Right lobe of liver (tissue), 6 donors: ENCODE results near the gene KCNJ5. TPM values are rescaled to one million over a fixed set of nuclear protein-coding genes. Genes with fewer than 3 reads are reported as not detected.

Experiments
- ATAC-seq, 4 donors: fragments of 200-7000 bp; cut with Tn5 transposase; one replicate each; pipeline ENCODE4 v1.9.1; 2020; ENCODE audit warnings: mild to moderate bottlenecking in 4 of 4, moderate library complexity in 4 of 4
- DNase-seq, 3 donors: peaks; one replicate each; pipeline ENCODE4 v3.0.0-alpha.2; 2020
- H3K27ac ChIP-seq, 3 donors: fragments of 200-600 bp; one replicate each; pipeline ENCODE4 v1.8.0; 2022
- H3K27me3 ChIP-seq, 2 donors: fragments of 200-600 bp; one replicate each; pipeline ENCODE4 v1.8.0; 2022
- H3K36me3 ChIP-seq, 4 donors: fragments of 200-600 bp; sonication (generic) in 1 of 4; one replicate each; pipeline versions ENCODE4 v1.5.1 to v1.8.0; 2017 to 2022; ENCODE audit warnings: control low read depth in 1 of 4
- H3K4me1 ChIP-seq, 4 donors: fragments of 200-600 bp; sonication (generic) in 1 of 4; one replicate each; pipeline versions ENCODE4 v1.5.1 to v1.8.0; 2017 to 2022; ENCODE audit warnings: control low read depth in 1 of 4
- H3K4me3 ChIP-seq, 3 donors: fragments of 200-600 bp; one replicate each; pipeline ENCODE4 v1.8.0; 2022
- H3K9me3 ChIP-seq, 4 donors: fragments of 200-600 bp; sonication (generic) in 1 of 4; one replicate each; pipeline versions ENCODE4 v1.5.1 to v1.8.0; 2017 to 2022; ENCODE audit warnings: control low read depth in 1 of 4
- POLR2A ChIP-seq: fragments of 450-650 bp; IDR thresholded peaks from one replicate; pipeline ENCODE4 v1.6.1; 2017; ENCODE audit warnings: antibody characterized with exemption, mild to moderate bottlenecking
- WGBS: methylation state at CpG from one replicate; pipeline ENCODE4 v1.1.6; 2018; ENCODE audit warnings: low coverage, low lambda C conversion rate; ENCODE audit not compliant: insufficient coverage; ENCODE audit errors: missing lambda C conversion rate; 5-methylcytosine and 5-hydroxymethylcytosine counted together
- intact Hi-C, 2 donors: fragments of 100-400 bp; cut with DNase I; formaldehyde crosslinking; loops; one replicate each; pipeline versions ENCODE4 v1.11.2 to v1.14.1; 2022
- total RNA-seq, 6 experiments: library from RNA; depleted of rRNA in 2 of 6; stranded (reverse); fragments of >200 nt in 2 of 6; fragmentation: NEBNext Ultra II Directional in 3 of 6; extraction: Animal tissue kit (Norgen Biotek cat#: 25700) in 3 of 6; gene quantifications; one replicate each; pipeline versions ENCODE4 v1.1.0 to v1.2.4, GENCODE V29; 2016 to 2023
- TF ChIP-seq, protein P1 (sequence below), 4 donors: fragments of 200-600 bp in 3 of 4; fragments of 450-650 bp in 1 of 4; IDR thresholded peaks; one replicate each; pipeline versions ENCODE4 v1.5.1 to v1.8.0; 2016 to 2022; ENCODE audit warnings: antibody characterized with exemption in 4 of 4, mild to moderate bottlenecking in 2 of 4
- donor health status: DM: no; HTN: yes; CAD: no.
- donor health status: DM: no; HTN: no; CAD: no.
- donor health status: DM: no; HTN: no; CAD: no.
- donor health status: DM: no; HTN: yes; CAD: no.
- donor health status: DM: no; HTN: yes; CAD: no.

KCNJ5 gene
- total RNA-seq, 6 experiments from 2014 or later: 0.05 to 0.80 (median 0.11) TPM

GRCh38 chr11:128854841-128855240 lies 36.3 kb upstream of the KCNJ5 start:
- H3K36me3 ChIP-seq: no peaks in the 10 kb centered on the region
- no peak overlapping the region for H3K4me3 ChIP-seq
- WGBS: 54% methylated on average over 7 of the region's 7 CpGs
- intact Hi-C loops: no loop called here
- H3K27ac ChIP-seq: no peak overlapping the region
- peaks cover 0 to 7% (median 0%) of the 10 kb centered on the region in 4 donors for H3K4me1 ChIP-seq
- H3K9me3 ChIP-seq: no peaks in the 10 kb centered on the region
- DNase-seq: no peak
- TF ChIP-seq POLR2A: no peak
- TF ChIP-seq, protein P1, sequence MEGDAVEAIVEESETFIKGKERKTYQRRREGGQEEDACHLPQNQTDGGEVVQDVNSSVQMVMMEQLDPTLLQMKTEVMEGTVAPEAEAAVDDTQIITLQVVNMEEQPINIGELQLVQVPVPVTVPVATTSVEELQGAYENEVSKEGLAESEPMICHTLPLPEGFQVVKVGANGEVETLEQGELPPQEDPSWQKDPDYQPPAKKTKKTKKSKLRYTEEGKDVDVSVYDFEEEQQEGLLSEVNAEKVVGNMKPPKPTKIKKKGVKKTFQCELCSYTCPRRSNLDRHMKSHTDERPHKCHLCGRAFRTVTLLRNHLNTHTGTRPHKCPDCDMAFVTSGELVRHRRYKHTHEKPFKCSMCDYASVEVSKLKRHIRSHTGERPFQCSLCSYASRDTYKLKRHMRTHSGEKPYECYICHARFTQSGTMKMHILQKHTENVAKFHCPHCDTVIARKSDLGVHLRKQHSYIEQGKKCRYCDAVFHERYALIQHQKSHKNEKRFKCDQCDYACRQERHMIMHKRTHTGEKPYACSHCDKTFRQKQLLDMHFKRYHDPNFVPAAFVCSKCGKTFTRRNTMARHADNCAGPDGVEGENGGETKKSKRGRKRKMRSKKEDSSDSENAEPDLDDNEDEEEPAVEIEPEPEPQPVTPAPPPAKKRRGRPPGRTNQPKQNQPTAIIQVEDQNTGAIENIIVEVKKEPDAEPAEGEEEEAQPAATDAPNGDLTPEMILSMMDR (IDR thresholded peaks at IDR 0.05): no peak
- ATAC-seq: peak in 2 of 4 donors; percentile 20 to 31
- no peaks in the 10 kb centered on the region for H3K27me3 ChIP-seq

- WGBS: 90% methylated on average over 2 of the region's 6 CpGs
- ATAC-seq (no peak), DNase-seq (no peak)
- Histone ChIP-seq H3K4me3 (no peak overlapping the region), H3K36me3 (no peaks in the 10 kb centered on the region), H3K4me1 (peaks cover 0 to 7% (median 0%) of the 10 kb centered on the region in 4 donors), H3K9me3 (no peaks in the 10 kb centered on the region), H3K27me3 (no peaks in the 10 kb centered on the region), H3K27ac (no peak overlapping the region)
- intact Hi-C loops: no loop called here
- TF ChIP-seq POLR2A: no peak
- TF ChIP-seq, protein P1 (IDR thresholded peaks at IDR 0.05): no peak
Observed at GRCh38 chr11:128856241-128856640, 34.9 kb upstream of the KCNJ5 start.

- no CpG with 5 or more reads among the region's 2 CpGs for WGBS
- Histone ChIP-seq H3K4me3 (no peak overlapping the region), H3K36me3 (no peaks in the 10 kb centered on the region), H3K27ac (no peak overlapping the region), H3K4me1 (peaks cover 0 to 4% (median 0%) of the 10 kb centered on the region in 4 donors), H3K27me3 (no peaks in the 10 kb centered on the region), H3K9me3 (no peaks in the 10 kb centered on the region)
- TF ChIP-seq, protein P1 (IDR thresholded peaks at IDR 0.05): no peak
- TF ChIP-seq POLR2A: no peak
- DNase-seq: no peak
- ATAC-seq: no peak
- intact Hi-C loops: no loop called here
Observed at GRCh38 chr11:128857341-128857740, 33.8 kb upstream of the KCNJ5 start.

DNA sequence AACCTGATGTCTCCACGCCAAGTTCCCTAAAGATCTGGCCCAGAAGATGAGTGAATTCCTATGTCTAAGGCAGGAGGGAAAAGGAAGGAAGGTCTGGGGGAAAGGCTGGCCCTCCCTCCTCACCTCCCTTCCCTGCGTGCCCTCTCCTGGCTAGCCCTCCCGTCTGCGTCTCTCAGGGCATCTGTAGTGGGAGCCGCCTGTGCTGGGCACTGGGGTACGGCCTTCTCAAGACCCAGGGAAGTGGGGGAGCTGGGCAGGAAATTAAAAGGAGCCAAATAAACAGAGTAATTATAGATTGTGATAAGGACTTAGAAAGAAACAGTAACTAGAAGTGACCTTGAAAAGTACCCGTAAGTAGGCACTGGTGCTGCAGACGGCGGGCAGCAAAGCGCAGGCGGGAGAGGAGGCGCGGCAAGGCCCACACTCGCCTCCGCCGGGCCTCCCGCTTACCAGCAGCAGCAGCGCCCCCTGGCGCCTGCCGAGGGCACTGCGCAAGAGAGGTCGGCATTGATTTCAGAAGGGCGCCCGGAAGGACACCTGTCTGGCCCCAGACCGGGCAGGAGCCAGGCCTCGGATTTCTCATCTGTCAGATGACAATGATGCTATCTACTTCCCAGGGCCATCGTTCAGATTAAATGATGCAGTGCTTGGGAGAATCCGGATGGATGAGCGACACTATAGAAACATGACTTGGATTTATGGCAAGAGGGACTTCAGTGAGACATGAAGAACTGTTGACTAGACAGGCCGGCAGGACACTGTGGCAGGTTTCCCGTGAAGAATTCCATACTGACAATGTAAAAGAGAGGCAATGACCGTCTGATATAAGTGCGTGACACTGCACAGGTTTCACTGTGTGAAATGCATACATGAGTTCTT lies 31.4 kb upstream of the KCNJ5 start:
- no peaks in the 10 kb centered on the region for H3K36me3 ChIP-seq
- no peaks in the 10 kb centered on the region for H3K27me3 ChIP-seq
- ATAC-seq (peak; percentile 81 to 90 (median 86)), DNase-seq (peak; percentile 68 to 79 (median 74))
- no peaks in the 10 kb centered on the region for H3K4me1 ChIP-seq
- intact Hi-C loops: no loop called here
- no peak overlapping the region for H3K27ac ChIP-seq
- H3K4me3 ChIP-seq: no peak overlapping the region
- TF ChIP-seq, protein P1 (IDR thresholded peaks at IDR 0.05): peak; percentile 51 to 94 (median 92)
- TF ChIP-seq POLR2A: no peak
- 30% methylated on average over 27 of the region's 33 CpGs for WGBS
- no peaks in the 10 kb centered on the region for H3K9me3 ChIP-seq
